ENCODE results near the gene UROC1.

UROC1 gene

DNA sequence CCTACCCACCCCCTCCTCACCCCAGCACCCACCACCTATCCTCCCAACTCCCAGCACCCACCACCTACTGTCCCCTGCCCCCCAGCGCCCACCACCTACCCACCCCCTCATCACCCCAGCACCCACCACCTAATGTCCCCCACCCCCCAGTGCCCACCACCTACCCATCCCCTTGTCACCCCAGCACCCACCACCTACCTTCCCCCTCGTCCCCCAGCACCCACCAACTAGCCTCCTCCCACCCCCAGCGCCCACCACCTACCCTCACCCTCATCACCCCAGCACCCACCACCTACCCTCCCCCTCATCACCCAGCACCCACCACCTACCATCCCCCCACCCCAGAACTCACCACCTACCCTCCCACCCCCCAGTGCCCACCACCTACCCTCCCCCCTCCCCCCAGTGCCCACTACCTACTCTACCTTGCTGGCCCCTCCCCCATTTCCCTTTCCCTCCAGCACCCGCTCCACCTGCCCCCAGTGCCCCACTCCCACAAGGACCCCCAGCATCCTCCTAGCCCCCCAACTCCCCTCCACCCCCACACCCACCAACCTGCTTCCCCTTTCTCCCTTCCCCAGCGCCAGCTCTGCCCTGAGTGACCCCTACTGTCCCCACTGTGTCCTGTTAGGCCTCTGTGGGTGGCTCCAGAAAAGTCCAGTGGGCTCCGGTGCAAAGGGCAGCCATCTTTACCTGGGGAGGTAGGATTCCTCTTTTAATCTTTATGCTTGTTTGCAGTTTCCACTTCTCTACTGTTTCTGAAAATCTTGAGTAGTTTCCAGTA lies 1.2 kb downstream of the UROC1 start:
- no peak for DNase-seq (ENCODE audit: low read depth in 3 of 3)

DNA sequence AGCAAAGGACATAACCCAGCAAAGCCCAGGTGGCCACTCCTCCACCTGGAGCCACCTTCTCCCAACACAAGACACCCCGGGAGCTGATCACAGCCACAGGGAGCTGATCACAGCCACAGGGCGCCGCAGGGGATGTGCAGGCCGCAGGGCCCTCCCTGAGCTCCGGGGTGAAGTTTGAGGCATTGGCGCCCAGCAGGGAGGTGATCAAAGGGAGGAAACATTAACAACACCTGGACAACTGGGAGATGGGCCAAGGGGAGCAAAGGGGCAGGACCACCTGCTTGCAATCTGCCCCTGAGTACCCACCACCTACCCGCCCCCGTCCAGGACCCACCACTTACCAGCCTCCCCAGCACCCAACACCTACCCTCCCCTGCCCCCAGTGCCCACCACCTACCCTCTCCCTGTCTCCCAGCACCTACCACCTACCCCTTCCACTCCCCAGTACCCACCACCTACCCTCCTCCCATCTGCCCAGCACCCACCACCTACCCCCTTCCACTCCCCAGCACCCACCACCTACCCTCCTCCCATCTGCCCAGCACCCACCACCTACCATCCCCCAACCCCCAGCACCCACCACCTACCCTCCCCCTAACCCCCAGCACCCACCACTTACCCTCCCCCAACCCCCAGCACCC lies 2.4 kb downstream of the UROC1 start:
- no peak for DNase-seq (ENCODE audit: low read depth in 3 of 3)

DNA sequence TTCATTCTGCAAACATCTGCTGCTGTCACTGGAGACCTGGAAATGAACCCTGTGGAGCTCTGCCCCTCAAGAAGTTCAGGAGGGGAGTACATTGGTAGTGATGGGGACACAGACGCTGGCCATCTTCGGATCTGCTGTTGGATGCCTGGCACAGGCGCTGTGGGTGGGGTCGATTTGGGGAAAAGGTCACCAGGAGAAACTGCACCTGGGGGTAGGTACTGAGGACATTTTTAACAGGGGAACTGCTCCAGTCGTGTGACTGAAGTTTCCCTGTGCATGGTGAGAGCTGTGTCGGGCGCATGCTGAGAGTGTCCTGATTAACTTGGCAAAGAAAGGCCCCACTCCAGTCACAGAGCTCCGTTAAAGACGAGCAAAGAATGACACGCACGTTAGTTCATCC lies 3.4 kb downstream of the UROC1 start:
- no peak for DNase-seq (ENCODE audit: low read depth in 3 of 3)

DNA sequence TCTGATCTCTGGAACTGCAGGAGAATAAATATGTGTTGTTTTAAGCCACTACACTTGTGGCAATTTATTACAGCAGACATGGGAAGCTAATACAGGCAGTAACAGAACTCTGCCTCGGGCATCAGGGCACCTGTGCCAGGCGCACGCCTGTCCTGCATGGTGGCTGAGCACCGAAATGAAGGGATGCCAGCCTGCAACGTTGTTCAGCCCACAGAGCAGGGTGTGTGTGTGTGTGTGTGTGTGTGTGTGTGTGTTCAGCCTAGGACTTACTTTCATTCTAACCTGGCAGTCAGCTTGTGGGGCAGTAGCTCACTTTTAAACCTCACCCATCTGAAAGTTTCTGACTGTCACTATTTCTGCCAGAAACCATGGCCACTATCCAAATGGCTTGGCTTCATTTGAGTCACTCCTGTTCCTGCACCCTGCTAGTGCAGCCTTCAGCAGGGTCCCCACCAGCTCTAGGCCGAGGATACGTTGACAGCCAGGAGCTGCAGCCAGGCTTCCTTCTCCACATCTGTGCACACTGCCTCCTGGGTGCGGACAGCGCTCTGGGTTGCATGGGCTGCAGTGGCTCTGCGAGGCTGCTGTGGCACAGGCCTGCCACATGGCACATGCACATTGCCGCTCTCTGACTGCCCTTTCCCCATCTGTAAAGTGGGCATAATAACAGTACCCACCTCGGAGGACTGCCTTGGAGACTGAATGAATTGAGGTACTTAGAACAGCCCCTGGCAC lies 4.5 kb downstream of the UROC1 start:
- DNase-seq (ENCODE audit: low read depth in 3 of 3), result no peak

DNA sequence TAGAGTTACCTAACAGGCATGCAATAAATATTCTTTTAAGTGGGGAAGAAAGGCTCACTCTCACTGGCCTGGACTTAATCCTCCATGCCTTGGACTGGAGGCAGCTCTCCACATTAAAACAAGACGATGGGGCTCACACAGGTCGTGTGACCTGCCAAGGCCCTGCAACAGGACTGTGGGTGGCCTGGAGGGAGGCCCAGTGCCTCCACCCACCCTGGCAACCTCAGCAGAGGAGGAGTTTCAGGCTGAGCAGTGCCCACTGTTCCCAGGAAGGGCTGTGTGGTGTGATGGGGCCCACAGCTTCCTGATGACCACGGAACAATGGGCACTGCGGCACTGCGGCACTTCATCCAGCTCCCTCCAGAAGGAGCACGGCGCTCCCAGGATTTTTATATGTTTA lies 5.5 kb downstream of the UROC1 start:
- DNase-seq (ENCODE audit: low read depth in 3 of 3), result no peak

DNA sequence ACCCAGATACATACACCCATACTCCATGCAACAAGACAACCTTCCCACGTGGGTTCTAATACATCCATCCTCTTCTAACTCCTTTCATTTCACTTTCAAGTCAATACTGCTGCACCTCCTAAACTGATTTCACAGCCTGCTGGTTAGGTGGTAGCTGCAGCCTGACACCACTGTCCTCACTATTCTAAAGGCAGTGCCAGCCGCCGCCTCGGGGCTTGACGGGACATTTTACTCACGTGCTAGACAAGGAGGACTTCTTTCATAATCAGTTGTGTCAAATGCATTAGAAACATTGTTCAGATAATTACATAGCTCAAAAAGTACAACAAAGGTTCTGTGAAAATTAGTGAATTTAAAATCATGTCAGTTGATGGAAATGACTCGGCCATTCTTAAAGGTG lies 6.3 kb downstream of the UROC1 start:
- DNase-seq (ENCODE audit: low read depth in 3 of 3), result no peak

DNA sequence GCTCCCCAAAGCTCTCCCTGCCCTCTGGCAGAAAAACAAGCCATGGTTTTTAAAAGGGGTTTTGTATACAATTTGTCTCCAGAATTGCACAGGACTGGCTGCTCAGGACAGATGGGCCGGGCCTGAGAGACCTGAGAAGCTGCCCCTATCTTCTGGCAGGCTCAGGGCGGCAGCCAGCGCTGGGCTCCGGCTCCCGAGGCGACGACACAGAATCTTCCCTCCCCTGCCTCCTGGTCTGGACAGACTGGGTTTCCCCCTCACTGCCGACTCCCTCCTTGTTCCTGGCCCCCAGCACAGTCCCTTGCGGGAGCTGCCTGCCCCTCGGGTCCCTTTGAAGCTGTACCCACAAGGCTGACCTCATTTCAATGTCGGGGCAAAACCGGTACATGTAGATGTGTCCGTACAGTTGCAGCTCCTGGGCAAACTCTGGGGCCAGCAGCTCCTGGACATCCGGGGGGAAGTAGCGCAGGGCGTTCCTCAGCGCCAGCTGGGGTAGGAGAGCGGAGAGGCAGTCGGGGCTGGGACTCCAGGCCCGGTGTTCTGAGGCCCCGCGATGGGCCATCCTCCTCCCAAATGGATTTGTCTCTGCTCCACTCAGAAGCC lies 7.2 kb downstream of the UROC1 start:
- no peak for DNase-seq (ENCODE audit: low read depth in 3 of 3)

DNA sequence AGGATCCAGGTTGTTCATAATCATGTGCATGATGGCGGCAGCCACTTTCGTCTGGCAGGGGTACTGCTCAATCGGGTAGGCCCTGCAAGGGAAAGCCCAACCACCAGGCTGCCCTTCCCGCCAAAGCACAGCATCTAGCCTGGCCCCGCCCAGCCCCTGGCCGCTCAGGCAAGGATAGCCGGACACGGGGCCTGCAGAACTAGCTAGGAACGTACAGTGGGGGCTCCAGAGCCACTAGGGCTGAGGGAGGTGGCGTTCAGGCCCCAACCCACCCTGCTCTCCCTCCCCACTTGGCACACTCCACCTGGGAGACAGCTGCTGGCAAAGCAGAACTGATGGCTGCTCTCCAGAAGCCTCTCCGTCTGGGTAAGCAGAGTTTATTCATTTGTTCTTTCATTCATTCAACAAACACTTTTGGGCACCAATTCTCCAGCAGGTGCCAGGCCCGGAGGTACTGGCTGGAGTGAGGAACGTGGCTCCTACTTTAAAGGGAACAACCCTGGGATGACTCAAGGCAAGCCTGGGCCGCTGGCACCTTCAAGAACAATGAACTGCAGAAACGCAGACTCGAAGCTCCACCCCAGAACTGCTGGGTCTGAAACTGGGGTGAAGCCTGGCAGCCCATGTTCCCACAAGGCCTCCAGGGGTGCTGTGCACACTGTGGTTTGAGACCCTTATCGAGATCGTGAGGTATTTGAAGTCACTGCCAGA lies 7.8 kb downstream of the UROC1 start:
- DNase-seq (ENCODE audit: low read depth in 3 of 3), result no peak

DNA sequence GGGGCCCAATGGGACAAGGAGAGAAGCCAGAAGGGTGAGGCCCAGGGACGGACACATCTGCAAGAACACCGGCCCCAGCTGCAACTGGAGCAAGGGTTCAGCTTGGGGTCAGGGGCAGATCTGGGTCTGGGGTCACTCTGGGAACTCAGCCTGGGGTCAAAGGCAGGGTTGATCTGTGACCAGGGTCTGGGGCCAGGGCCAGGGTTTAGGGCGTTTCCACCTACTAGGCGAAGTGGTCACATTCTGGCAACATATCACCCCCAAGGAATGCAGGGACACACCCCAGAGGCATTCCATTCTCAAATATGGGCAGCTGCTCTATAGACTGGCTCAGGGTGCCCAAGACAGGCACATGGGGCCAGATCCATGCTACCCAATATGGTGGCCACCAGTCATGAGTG lies 9.0 kb downstream of the UROC1 start:
- DNase-seq (ENCODE audit: low read depth in 3 of 3), result no peak

DNA sequence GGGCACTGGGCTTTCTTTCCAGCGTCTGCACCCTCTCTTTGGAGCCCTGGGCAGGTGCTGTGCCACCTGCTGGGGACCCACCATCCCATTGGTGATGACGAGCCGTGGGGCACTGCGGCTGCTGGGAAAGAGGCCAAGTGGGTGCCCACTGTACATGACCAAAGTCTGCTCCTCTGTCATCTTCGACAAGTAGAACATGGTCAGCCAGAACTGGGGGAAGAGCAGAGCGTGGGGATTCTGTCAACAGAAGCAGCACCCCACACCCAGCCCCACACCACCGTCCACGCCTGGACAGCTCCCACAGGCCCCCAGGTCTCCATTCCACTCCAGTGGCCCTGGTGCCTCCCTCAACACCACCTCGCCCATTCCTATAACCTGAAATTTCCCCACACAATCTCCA lies 9.7 kb downstream of the UROC1 start:
- no peak for DNase-seq (ENCODE audit: low read depth in 3 of 3)

DNA sequence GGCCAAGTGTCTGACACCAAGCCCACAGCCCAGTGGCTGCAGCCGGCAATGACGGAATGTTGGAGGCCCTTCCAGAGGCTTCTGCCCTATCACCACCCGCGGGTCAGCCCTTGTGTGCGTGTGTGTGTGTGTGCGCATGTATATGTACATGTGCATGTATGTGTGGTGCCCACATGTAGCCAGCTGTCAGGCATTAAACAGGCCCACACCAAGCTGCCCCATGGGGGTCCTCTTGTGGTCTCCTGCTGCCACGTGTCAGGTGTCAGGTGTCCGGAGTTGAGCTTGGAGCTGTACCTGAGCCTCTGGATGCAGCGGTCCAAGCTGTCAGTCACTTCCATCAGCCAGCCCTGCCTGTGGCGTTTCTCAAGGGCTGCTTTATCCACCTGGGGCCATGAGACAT lies 13.9 kb downstream of the UROC1 start:
- no peak for DNase-seq (ENCODE audit: low read depth in 3 of 3)

DNA sequence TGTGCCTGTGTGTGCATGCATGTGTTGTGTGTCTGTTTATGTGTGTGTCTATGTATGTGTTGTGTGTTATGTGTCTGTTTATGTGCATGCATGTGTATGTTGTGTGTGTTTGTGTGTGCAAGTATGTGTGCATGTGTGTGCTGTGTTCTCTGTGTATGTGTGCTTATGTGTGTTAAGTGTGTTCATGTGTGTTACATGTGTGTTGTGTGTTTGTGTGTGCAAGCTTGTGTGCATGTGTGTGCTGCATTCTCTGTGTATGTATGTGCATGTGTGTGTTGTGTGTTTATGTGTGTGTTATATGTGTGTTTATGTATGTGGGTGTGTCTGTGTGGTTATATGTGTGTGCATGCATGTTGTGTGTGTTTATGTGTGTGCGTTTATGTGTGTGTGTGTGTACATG lies 14.9 kb downstream of the UROC1 start:
- DNase-seq (ENCODE audit: low read depth in 3 of 3), result no peak

DNA sequence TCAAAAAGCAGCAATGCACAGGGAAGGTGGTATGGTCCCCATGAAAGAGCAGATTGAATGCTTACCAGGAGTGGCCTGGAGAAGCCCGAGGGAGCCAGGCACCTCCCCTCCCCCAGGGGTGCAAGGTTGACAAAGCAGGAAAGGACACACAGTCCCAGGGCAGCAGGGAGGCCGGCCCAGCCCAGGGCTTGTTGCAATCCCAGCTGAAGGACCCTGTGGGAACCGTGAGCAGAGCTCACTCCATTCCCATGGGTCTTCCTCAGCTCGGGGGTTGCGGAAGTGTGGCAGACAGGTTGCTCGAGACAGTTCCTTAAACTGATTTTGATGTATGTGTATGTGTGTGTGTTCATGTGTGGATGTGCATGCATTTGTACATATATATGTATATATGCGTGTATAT lies 15.8 kb downstream of the UROC1 start:
- DNase-seq (ENCODE audit: low read depth in 3 of 3), result no peak

DNA sequence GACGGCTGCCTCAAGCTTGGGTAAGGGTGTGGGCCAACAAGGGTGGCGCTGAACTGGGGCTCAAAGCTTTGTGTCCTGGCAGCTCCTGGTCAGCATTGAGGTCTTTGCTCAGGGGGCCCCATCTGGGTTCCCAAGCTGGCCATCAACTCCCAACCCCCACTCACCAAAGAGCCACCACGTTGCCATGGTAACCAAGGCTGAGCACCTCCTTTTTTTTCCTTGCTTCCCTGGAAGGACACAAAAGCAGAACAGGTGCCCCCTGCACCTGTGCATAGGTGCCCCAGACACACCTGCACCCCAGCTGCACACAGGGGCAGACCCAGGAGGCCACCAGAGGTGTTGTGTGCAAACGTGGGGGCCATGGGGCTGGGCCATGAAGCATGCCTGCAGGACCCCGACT lies 16.5 kb downstream of the UROC1 start:
- no peak for DNase-seq (ENCODE audit: low read depth in 3 of 3)

DNA sequence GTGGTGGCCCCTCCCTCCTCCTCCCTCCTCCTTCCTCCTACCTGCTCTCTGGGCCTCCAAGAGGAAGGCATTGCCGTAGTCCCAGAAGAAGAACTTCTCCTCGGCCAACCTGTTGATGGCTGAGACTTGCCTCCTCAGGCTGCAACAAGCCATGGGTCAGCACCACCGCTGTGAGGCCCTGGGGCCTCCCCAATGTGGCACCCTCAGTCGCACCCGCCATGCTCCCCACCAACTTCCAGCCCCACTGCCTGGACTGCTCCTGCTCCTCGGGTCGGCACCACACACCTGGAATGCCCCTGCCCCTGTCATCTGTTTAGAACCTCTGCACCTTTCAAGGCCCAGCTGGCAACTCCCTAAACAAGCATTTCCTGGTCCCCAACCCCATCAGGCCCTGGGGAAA lies 17.6 kb downstream of the UROC1 start:
- DNase-seq (ENCODE audit: low read depth in 3 of 3), result no peak

DNA sequence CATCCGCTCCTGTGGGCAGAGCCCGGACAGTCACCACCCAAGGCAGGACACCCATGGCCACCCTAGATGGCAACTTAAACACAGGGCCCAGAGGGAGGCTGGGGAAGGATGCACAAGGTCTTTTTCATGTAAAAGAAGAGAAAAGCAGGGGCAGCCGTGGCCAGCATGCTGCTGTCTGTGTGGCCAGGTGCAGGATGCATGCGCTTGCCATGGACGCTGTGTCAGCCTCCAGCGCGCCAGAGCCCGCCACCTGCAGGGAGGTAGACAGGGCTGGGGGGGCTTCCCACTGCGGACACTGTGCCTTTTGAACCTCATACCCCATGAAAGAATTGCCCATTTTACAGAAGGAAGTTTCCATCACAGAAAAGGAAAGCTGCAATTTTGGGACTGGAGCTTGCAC lies 18.2 kb downstream of the UROC1 start:
- no peak for DNase-seq (ENCODE audit: low read depth in 3 of 3)

DNA sequence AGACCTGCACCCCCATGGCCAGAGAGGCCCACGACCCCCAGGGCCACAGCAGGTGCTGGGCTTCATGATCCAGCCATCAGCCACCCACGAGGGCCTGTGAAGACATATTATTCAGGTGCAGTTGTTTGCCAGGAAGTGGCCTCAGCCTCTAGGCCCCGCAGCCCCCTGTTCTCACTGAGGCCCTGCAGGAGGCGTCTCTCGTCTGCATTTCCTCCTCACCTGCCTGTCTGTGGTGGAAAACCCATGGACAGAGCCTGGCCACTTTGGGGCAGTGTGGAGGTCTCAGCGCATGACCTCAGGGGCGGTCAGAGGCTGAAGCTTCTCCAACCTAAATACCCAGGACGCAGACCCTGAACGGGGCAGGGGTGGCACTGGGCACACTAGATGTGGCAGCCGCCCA lies 18.6 kb downstream of the UROC1 start:
- no peak for DNase-seq (ENCODE audit: low read depth in 3 of 3)

DNA sequence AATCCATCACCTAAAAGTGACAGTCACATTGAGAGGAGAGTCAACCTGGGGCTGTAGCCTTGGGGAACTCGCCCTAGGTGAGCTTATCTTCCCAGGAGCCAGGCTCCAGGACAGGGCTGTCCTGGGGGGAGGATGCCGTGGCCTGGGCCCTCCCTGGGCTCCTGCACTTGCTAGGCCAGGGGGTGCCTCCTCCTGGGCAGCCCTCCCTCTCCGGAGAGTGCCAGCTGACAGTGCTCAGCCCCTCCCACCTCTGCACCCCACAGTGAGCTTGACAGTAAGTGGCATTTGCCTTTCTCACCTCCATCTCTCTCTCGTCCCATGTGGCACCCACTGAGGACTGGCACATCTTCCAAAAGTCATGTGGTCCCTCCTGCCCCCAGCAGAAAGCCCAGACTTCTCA lies 19.1 kb downstream of the UROC1 start:
- no peak for DNase-seq (ENCODE audit: low read depth in 3 of 3)

DNA sequence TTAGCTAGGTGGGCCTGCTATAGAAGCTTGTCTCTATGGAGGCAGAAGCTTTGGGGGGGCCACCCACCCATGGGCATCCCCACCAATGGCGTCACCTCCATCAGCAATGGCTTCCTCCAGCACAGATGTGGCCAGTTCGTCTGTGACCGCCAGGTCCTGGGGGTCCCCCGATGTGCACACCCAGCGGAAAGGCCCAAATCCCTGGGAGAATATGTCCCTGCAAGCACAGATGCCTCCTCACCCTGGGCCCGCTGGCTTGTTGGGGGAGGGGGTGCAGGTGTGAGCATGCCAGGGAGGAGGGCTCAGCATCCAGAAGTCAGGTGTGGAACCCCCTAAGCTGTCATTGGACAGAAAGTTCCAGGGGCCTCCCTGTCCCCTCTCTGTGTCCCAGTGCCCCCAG lies 19.6 kb downstream of the UROC1 start:
- DNase-seq (ENCODE audit: low read depth in 3 of 3), result no peak

DNA sequence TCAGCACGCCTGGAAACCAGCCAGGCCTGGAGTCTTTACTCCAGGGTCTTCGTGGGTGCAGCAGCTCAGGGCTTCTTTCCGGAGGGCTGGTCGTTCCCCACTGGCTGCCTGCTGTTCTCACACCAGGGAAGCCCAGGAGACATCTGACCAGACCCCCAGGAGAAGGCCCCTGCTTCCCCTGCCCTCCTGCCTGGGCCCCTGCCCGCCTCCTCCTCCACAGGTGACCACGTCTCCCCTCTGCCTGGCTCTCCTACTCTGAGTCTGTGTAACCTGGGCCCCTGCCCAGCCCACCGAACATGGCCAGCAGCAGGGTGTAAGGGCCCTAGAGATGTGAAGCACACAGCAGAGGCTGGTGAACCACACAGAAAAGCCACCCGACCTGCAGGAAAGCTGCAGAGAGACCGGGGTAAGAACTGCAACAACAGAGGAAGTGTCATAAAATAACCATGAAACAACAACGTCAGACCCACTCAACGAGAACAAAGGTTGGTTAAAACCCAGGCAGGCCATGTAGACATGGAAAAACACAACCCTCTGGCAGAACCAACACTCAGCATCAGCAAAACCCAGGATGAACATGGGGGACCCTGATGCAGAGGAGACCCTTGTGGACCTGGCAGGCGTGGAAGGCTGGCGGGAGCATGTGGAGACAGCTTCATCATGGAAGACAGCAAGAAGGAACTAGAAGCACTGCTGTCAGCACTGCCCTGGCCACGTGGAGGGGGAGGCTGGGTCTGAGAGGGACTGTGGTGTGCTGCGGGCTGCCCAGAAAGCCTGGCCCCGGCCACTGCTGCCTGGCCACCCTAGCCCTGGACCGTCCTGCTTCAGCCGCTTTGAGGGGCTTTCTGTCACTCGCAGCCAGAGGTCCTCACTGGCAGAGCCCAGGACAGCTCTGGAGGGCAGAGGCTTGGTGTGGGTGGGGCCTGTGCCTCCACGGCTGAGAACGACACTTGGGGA lies 20.4 kb downstream of the UROC1 start:
- DNase-seq (ENCODE audit: low read depth in 3 of 3), result no peak

DNA sequence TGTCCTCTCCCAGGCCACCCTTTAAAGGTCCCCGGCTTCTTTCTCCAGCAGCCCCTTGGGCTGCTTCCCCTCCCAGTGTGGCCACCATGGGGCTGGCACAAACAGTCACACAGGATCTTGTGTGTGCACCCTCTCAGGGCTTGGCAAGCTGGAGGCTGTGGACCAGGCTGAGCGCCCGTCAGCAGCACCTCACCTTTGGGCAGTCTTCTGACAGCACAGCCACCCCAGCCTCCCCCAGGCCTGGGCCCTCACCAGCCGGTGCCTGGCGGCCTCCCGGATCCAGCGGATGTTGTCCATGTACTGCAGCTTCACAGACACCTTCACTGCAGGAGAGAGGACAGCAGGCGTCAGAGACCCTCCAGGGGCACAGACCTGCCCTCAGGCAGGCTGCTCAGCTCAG lies 21.8 kb downstream of the UROC1 start:
- DNase-seq (ENCODE audit: low read depth in 3 of 3), result no peak
